SK-N-SH treated with all-trans-retinoic acid at 6 μM for 48 hours (cell line): ENCODE results near the gene HK3.

Experiments used
- ATAC-seq: fragments of 200-7000 bp; cut with Tn5 transposase; 3 replicates; pipeline ENCODE4 v1.9.1; 2020; ENCODE audit warnings: mild to moderate bottlenecking, moderate library complexity
- ARNTL ChIP-seq: fragments of 450-650 bp; formaldehyde crosslinking; IDR thresholded peaks from 2 replicates; pipeline ENCODE4 v1.5.0; 2020; ENCODE audit warnings: low read depth, mild to moderate bottlenecking, moderate library complexity, borderline replicate concordance
- BACH2 ChIP-seq: fragments of 250-450 bp; sonication (Bioruptor Pico); IDR thresholded peaks from 2 replicates; pipeline ENCODE4 v1.9.0; 2021; ENCODE audit warnings: mild to moderate bottlenecking, borderline replicate concordance
- CSDC2 ChIP-seq: fragments of 250-450 bp; sonication (Bioruptor Pico); IDR thresholded peaks from 2 replicates; pipeline ENCODE4 v1.5.0; 2020; ENCODE audit warnings: mild to moderate bottlenecking, moderate library complexity
- CSRNP3 ChIP-seq: fragments of 250-450 bp; sonication (Bioruptor Pico); IDR thresholded peaks from 2 replicates; pipeline ENCODE4 v1.5.1; 2021; ENCODE audit warnings: mild to moderate bottlenecking, moderate library complexity
- ESRRG ChIP-seq: fragments of 250-450 bp; sonication (Bioruptor Pico); IDR thresholded peaks from 2 replicates; pipeline ENCODE4 v1.6.1; 2021; ENCODE audit warnings: mild to moderate bottlenecking
- GLIS3 ChIP-seq: fragments of 250-450 bp; sonication (Bioruptor Pico); IDR thresholded peaks from 2 replicates; pipeline ENCODE4 v1.5.0; 2020; ENCODE audit warnings: mild to moderate bottlenecking, moderate library complexity
- ISL1 ChIP-seq: fragments of 250-450 bp; sonication (Bioruptor Pico); IDR thresholded peaks from 2 replicates; pipeline ENCODE4 v2.1.2; 2022; ENCODE audit warnings: mild to moderate bottlenecking, moderate library complexity
- OSR1 ChIP-seq: fragments of 250-450 bp; sonication (Bioruptor Pico); IDR thresholded peaks from 2 replicates; pipeline ENCODE4 v1.8.0; 2022; ENCODE audit warnings: moderate library complexity, mild to moderate bottlenecking, inconsistent platforms
- PATZ1 ChIP-seq: fragments of 250-450 bp; sonication (Bioruptor Pico); IDR thresholded peaks from 2 replicates; pipeline ENCODE4 v1.8.0; 2020; ENCODE audit warnings: mild to moderate bottlenecking, moderate library complexity, borderline replicate concordance
- POU6F1 ChIP-seq: fragments of 250-450 bp; sonication (Bioruptor Pico); IDR thresholded peaks from 2 replicates; pipeline ENCODE4 v1.8.0; 2021; ENCODE audit warnings: low read depth, mild to moderate bottlenecking, moderate library complexity, borderline replicate concordance
- RARB ChIP-seq: fragments of 250-450 bp; sonication (Bioruptor Pico); IDR thresholded peaks from 2 replicates; pipeline ENCODE4 v1.8.0; 2021; ENCODE audit warnings: mild to moderate bottlenecking, moderate library complexity
- TCF4 ChIP-seq: fragments of 250-450 bp; sonication (Bioruptor Pico); IDR thresholded peaks from 2 replicates; pipeline ENCODE4 v1.8.0; 2021; ENCODE audit warnings: mild to moderate bottlenecking, moderate library complexity, borderline replicate concordance
- TOX ChIP-seq: fragments of 250-450 bp; sonication (Bioruptor Pico); IDR thresholded peaks from 2 replicates; pipeline ENCODE4 v1.8.0; 2021; ENCODE audit warnings: mild to moderate bottlenecking, moderate library complexity, borderline replicate concordance
- TSHZ2 ChIP-seq: fragments of 250-450 bp; sonication (Bioruptor Pico); IDR thresholded peaks from 2 replicates; pipeline ENCODE4 v1.5.0; 2020; ENCODE audit warnings: mild to moderate bottlenecking, moderate library complexity
- ZC3H10 ChIP-seq: fragments of 250-450 bp; sonication (Bioruptor Pico); IDR thresholded peaks from 2 replicates; pipeline ENCODE4 v1.5.1; 2021; ENCODE audit warnings: mild to moderate bottlenecking, moderate library complexity
- ZFP3 ChIP-seq: fragments of 250-450 bp; sonication (Bioruptor Pico); IDR thresholded peaks from 2 replicates; pipeline ENCODE4 v1.5.0; 2020; ENCODE audit warnings: mild to moderate bottlenecking, moderate library complexity
- ZFP30 ChIP-seq: fragments of 450-650 bp; formaldehyde crosslinking; IDR thresholded peaks from 2 replicates; pipeline ENCODE4 v1.5.0; 2022; ENCODE audit warnings: mild to moderate bottlenecking, moderate library complexity
- ZNF565 ChIP-seq: fragments of 450-650 bp; formaldehyde crosslinking; conservative IDR thresholded peaks from 2 replicates; pipeline ENCODE4 v1.5.0; 2020; ENCODE audit warnings: low read depth, mild to moderate bottlenecking, moderate library complexity
- ZNF8 ChIP-seq: fragments of 450-650 bp; formaldehyde crosslinking; IDR thresholded peaks from 2 replicates; pipeline ENCODE4 v1.5.0; 2020; ENCODE audit warnings: mild to moderate bottlenecking, moderate library complexity

The HK3 gene

GRCh38 chr5:176902911-176903664, 3.9 kb upstream of the HK3 start (continued):
- no peak for TF ChIP-seq ESRRG (CRISPR knock-in tag)

- TF ChIP-seq CSRNP3 (CRISPR knock-in tag), result no peak
- TF ChIP-seq ZFP30 (CRISPR knock-in tag), result no peak
- no peak for TF ChIP-seq OSR1 (CRISPR knock-in tag)
- TF ChIP-seq ISL1, result no peak
- TF ChIP-seq GLIS3 (CRISPR knock-in tag), result no peak
- no peak for TF ChIP-seq RARB
- TF ChIP-seq ARNTL (CRISPR knock-in tag), result no peak
- TF ChIP-seq ZNF565 (CRISPR knock-in tag), result no peak
- TF ChIP-seq CSDC2 (CRISPR knock-in tag), result no peak
- TF ChIP-seq ZFP3 (CRISPR knock-in tag), result no peak
- TF ChIP-seq TSHZ2 (CRISPR knock-in tag), result no peak
- no peak for ATAC-seq
Observed at GRCh38 chr5:176902102-176902814, 3.1 kb upstream of the HK3 start.

GRCh38 chr5:176901260-176902101, 2.3 kb upstream of the HK3 start:
- no peak for TF ChIP-seq ZC3H10 (CRISPR knock-in tag)
- no peak for TF ChIP-seq BACH2 (CRISPR knock-in tag)
- TF ChIP-seq TOX (CRISPR knock-in tag), result no peak
- ATAC-seq, result no peak

- TF ChIP-seq GLIS3 (CRISPR knock-in tag) (no peak), CSDC2 (CRISPR knock-in tag) (no peak), ZNF565 (CRISPR knock-in tag) (no peak), PATZ1 (CRISPR knock-in tag) (no peak), TCF4 (no peak), ZNF8 (no peak), ESRRG (CRISPR knock-in tag) (no peak), ISL1 (no peak), ZFP30 (CRISPR knock-in tag) (no peak), OSR1 (CRISPR knock-in tag) (no peak), TOX (CRISPR knock-in tag) (no peak), ZFP3 (CRISPR knock-in tag) (no peak), POU6F1 (no peak), TSHZ2 (CRISPR knock-in tag) (no peak)
- ATAC-seq, result no peak; the same call in 2 of the 3 replicates
Observed at GRCh38 chr5:176900780-176901204, 1.6 kb upstream of the HK3 start.
